GM12872 (cell line): ENCODE data around the gene CCDC154.

Experiments
- TF ChIP-seq, protein P1 (sequence below): IDR thresholded peaks from 3 replicates; pipeline ENCODE4 v1.5.1; 2011; ENCODE audit warnings: low read depth, mild to moderate bottlenecking, low read length, moderate library complexity; ENCODE audit not compliant: insufficient read depth

The CCDC154 gene

GRCh38 chr16:1431497-1432270 lies 12.7 kb downstream of the CCDC154 start:
- TF ChIP-seq, protein P1, sequence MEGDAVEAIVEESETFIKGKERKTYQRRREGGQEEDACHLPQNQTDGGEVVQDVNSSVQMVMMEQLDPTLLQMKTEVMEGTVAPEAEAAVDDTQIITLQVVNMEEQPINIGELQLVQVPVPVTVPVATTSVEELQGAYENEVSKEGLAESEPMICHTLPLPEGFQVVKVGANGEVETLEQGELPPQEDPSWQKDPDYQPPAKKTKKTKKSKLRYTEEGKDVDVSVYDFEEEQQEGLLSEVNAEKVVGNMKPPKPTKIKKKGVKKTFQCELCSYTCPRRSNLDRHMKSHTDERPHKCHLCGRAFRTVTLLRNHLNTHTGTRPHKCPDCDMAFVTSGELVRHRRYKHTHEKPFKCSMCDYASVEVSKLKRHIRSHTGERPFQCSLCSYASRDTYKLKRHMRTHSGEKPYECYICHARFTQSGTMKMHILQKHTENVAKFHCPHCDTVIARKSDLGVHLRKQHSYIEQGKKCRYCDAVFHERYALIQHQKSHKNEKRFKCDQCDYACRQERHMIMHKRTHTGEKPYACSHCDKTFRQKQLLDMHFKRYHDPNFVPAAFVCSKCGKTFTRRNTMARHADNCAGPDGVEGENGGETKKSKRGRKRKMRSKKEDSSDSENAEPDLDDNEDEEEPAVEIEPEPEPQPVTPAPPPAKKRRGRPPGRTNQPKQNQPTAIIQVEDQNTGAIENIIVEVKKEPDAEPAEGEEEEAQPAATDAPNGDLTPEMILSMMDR, result no peak

DNA sequence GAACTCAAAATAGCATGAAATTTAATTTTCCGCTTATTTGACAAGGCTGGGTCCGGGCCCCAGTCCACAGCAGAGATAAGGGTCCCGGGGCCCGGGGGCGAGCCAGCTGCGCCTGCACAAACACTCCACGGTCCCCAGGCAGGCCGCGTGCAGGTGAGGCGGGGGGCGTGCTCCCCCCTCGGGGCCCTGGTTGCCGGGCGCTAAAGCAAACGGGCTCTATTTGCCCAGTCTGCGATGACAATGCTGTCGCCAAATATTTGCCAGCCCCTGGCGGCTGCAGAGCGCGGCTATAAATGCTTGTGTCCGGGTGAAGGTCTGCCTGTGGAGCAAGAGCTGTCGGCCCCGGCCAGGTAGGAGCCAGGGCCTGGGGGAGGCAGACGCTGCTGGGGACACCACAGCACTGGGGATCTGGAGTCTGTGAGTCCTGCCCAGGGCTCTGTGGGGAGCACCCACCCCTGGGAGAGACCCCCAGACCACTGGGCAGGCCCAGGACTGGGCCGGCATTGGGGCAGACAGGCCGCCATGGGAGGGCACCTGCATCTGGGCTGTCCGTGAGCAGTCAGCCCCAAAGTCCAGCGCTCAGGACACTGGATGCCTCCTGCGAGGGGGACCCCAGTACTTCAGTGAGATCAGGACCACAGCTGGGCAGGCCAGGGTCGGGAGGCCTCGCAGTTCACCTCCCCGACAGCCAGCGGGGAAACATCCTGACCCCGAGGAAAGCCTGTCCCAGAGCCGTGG lies 13.4 kb downstream of the CCDC154 start, which contains the start of gene PERCC1:
TSS of gene PERCC1 (plus strand) at position 320 of the 738 bp plus-strand sequence. CDS start 1,516 bp downstream, outside the sequence.
- TF ChIP-seq, protein P1, result no peak

DNA sequence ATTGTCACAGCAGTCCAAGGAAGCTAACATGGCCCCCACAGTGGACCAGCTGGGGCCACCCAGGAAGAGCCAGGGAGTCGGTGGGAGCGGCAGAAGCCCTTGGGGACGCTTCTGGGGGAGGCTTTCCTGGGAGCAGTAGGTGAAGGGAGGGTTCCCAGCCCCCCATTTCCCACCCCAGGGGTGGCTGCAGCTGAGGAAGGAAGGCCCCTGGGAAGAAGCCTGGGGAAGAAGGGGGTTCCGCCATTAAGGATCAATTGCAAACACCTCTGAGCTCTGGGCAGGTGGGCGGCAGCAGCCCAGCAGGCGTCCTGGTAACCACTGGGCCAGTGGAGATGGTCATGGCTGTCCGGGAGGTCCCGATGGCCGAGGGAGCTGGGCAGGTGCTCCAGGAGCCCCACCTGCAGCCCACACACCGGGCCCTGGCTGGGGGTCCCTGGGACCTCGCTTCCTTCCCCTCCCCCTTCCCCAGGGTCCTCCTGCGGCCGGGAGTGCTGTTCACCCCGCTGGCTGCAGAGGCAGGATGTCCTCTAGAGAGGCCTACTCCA lies 14.1 kb downstream of the CCDC154 start:
- TF ChIP-seq, protein P1, result no peak

GRCh38 chr16:1429631-1430030 lies 14.7 kb downstream of the CCDC154 start:
- TF ChIP-seq, protein P1, result no peak

DNA sequence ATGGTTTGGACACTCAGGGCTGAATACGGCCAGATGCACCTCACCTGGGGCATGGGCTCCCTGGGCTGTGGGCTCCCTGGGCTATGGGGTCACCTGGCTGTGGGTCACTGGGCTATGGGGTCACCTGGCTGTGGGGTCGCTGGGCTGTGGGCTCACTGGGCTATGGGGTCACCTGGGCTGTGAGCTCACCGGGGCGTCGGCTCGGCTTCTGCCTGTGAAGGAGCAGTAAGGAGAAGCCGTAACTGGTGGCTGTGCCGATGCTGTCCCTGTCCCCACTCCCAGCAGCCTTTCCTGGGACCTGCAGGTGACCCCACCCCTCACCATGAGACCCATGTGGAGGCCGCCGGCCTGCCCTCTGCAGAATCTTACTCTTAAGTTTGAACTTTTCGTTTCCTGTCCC lies 15.3 kb downstream of the CCDC154 start:
- TF ChIP-seq, protein P1, result no peak

DNA sequence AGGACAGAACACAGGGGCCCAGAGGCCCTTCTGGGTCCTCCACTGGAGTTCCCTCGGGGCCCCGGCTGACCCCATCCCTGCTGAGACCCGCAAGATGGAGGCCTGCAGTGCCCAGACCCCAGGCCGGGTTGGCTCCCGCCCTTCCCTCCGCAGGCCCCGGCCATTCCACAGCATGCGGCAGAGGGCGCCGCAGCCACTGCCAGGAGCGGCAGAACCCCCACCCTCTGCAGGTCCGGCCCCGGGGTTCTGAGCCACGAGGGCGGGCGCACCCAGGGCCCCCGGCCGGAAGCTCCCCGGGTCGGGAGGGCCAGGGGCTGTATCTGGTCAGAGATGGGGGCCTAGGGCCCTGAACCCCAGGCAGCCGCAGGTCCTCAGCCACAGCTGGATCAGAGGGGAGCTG lies 15.8 kb downstream of the CCDC154 start:
- TF ChIP-seq, protein P1, result peak; percentile 67

GRCh38 chr16:1427473-1428461 lies 16.6 kb downstream of the CCDC154 start:
- TF ChIP-seq, protein P1, result no peak
